CD4-positive, alpha-beta T cell (primary cell): Measurements from ENCODE around the gene ACBD6. TPM values are rescaled to one million over a fixed set of nuclear protein-coding genes. Genes with fewer than 3 reads are reported as not detected.

ENCODE experiments used
- ATAC-seq: fragments of 200-7000 bp; cut with Tn5 transposase; one replicate; pipeline ENCODE4 v1.10.0; 2022; ENCODE audit warnings: mild to moderate bottlenecking; ENCODE audit not compliant: poor library complexity
- CTCF ChIA-PET: fragments of 350-600 bp; sonication (Branson Sonifier 250); formaldehyde crosslinking; loops from one replicate; lab custom pipeline; 2021; ENCODE audit warnings: antibody characterized with exemption, inconsistent platforms; lab: Charles Lee
- POLR2A ChIA-PET: fragments of 350-600 bp; sonication (Branson Sonifier 250); formaldehyde crosslinking; loops from one replicate; lab custom pipeline; 2021; ENCODE audit warnings: antibody characterized with exemption, inconsistent platforms; lab: Charles Lee
- DNase-seq, 14 experiments: peaks; one replicate each; pipeline ENCODE4 v3.0.0-alpha.2; 2013 to 2020; ENCODE audit warnings: mixed read lengths in 2 of 14
- H3K27ac ChIP-seq, 2 donors: one replicate each; pipeline versions ENCODE4 v1.5.1 to v1.7.0; 2013; ENCODE audit warnings: low read length in 2 of 2, low read depth in 1 of 2, mild to moderate bottlenecking in 1 of 2
- H3K27me3 ChIP-seq, 2 experiments: 1 replicate in 1 of 2; 2 replicates in 1 of 2; pipeline versions ENCODE4 v1.6.1 to v1.7.0; 2013; ENCODE audit warnings: low read length in 2 of 2, control low read depth in 1 of 2, mild to moderate bottlenecking in 1 of 2, moderate library complexity in 1 of 2; ENCODE audit not compliant: insufficient read depth in 2 of 2, control insufficient read depth in 1 of 2
- H3K36me3 ChIP-seq: one replicate; pipeline ENCODE4 v1.6.1; 2013; ENCODE audit warnings: low read length, control low read depth; ENCODE audit not compliant: insufficient read depth
- H3K4me1 ChIP-seq: one replicate; pipeline ENCODE4 v1.6.1; 2013; ENCODE audit warnings: low read length, control low read depth; ENCODE audit not compliant: insufficient read depth
- H3K4me3 ChIP-seq: one replicate; pipeline ENCODE4 v1.5.1; 2013; ENCODE audit warnings: mild to moderate bottlenecking, low read length, moderate library complexity
- H3K9me3 ChIP-seq, 2 experiments: 1 replicate in 1 of 2; 2 replicates in 1 of 2; pipeline versions ENCODE4 v1.6.1 to v1.7.0; 2013; ENCODE audit warnings: low read length in 2 of 2, mild to moderate bottlenecking in 2 of 2, control low read depth in 1 of 2, moderate library complexity in 1 of 2; ENCODE audit not compliant: control insufficient read depth in 1 of 2, insufficient read depth in 1 of 2
- H3K27ac Mint-ChIP-seq: one replicate; pipeline ENCODE4 v1.8.0; 2020; ENCODE audit warnings: mixed read lengths
- H3K27me3 Mint-ChIP-seq: one replicate; pipeline ENCODE4 v1.8.0; 2021; ENCODE audit warnings: mixed read lengths
- H3K36me3 Mint-ChIP-seq: one replicate; pipeline ENCODE4 v1.8.0; 2021; ENCODE audit warnings: low read depth, mixed read lengths
- H3K4me1 Mint-ChIP-seq: one replicate; pipeline ENCODE4 v1.8.0; 2021; ENCODE audit warnings: low read depth, mixed read lengths
- H3K4me3 Mint-ChIP-seq: one replicate; pipeline ENCODE4 v1.8.0; 2020; ENCODE audit warnings: mild to moderate bottlenecking, mixed read lengths
- H3K9me3 Mint-ChIP-seq: one replicate; pipeline ENCODE4 v1.8.0; 2020; ENCODE audit warnings: mixed read lengths
- intact Hi-C, 2 experiments: fragments of 100-400 bp; cut with DNase I in 1 of 2; cut with micrococcal nuclease in 1 of 2; formaldehyde crosslinking; loops; one replicate each; pipeline versions ENCODE4 v1.15.1 to v1.9.0; 2023 to 2025; cut with DNase I, micrococcal nuclease
- total RNA-seq, 174 experiments: library from RNA in 2 of 174; stranded (reverse) in 2 of 174; gene quantifications; one replicate each; pipeline ENCODE4 v1.2.3 and lab custom pipeline; 2021 to 2026
- TF ChIP-seq, protein P1 (sequence below): fragments of 200-600 bp; IDR thresholded peaks from one replicate; pipeline ENCODE4 v1.8.0; 2022; ENCODE audit warnings: antibody characterized with exemption, mild to moderate bottlenecking

ACBD6 gene
- total RNA-seq, 2 experiments from 2014 or later: 28.2 to 28.8 TPM

DNA sequence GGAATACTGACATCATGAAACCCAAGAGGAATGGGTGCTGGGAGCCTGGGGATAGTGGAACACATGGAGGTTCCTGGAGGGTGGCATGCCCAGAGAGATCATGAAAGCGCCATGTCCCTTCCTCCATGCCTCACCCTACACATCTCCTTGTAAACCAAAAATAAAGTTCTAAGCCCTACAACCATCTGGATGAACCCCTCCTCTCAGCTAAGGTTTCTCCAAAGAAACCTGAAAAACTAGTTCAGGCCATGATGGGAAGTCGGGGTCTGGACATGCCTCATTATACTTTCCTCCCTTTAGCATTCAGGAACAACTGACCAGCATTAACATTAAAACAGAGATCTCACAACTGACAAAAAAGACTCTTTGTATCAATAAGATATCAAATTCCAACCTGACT, 68.5 kb downstream of the ACBD6 start:
- Histone ChIP-seq H3K4me3 (no peak overlapping the region), H3K9me3 (no peaks in the 10 kb centered on the region), H3K27ac (no peak overlapping the region), H3K27me3 (no peaks in the 10 kb centered on the region), H3K36me3 (peaks cover 11% of the 10 kb centered on the region), H3K4me1 (no peaks in the 10 kb centered on the region)
- Mint-ChIP-seq H3K4me1 (peaks cover 40% of the 10 kb centered on the region), H3K9me3 (no peaks in the 10 kb centered on the region), H3K36me3 (peaks cover 75% of the 10 kb centered on the region), H3K27ac (no peak overlapping the region), H3K27me3 (no peaks in the 10 kb centered on the region), H3K4me3 (no peak overlapping the region)
- DNase-seq (no peak), ATAC-seq (no peak)
- TF ChIP-seq, protein P1, sequence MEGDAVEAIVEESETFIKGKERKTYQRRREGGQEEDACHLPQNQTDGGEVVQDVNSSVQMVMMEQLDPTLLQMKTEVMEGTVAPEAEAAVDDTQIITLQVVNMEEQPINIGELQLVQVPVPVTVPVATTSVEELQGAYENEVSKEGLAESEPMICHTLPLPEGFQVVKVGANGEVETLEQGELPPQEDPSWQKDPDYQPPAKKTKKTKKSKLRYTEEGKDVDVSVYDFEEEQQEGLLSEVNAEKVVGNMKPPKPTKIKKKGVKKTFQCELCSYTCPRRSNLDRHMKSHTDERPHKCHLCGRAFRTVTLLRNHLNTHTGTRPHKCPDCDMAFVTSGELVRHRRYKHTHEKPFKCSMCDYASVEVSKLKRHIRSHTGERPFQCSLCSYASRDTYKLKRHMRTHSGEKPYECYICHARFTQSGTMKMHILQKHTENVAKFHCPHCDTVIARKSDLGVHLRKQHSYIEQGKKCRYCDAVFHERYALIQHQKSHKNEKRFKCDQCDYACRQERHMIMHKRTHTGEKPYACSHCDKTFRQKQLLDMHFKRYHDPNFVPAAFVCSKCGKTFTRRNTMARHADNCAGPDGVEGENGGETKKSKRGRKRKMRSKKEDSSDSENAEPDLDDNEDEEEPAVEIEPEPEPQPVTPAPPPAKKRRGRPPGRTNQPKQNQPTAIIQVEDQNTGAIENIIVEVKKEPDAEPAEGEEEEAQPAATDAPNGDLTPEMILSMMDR: no peak
- intact Hi-C loops: no loop called here
- ChIA-PET POLR2A (no interaction called here), CTCF (no interaction called here)

DNA sequence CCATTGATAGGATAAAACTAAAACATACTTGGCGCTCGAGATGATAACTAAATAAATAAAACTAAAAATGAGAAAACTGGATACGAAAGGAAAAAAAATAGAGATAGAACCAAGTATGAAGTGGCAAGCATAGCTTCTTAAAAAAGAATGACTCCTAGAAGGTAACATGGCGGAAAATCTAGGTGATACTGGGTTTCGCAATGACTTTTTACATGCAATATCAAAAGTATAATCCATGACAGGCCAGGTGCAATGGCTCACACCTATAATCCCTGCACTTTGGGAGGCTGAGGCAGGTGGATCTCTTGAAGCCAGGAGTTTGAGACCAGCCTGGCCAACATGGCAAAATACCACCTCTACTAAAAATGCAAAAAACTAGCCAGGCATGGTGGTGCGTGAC, 70.7 kb downstream of the ACBD6 start:
- Mint-ChIP-seq H3K27me3 (no peaks in the 10 kb centered on the region), H3K4me3 (no peak overlapping the region), H3K9me3 (no peaks in the 10 kb centered on the region), H3K27ac (no peak overlapping the region), H3K4me1 (peaks cover 42% of the 10 kb centered on the region), H3K36me3 (peaks cover 66% of the 10 kb centered on the region)
- H3K4me1 ChIP-seq: no peaks in the 10 kb centered on the region
- no peaks in the 10 kb centered on the region for H3K27me3 ChIP-seq
- ChIA-PET CTCF (no interaction called here), POLR2A (no interaction called here)
- TF ChIP-seq, protein P1: no peak
- H3K9me3 ChIP-seq: no peaks in the 10 kb centered on the region
- H3K27ac ChIP-seq: no peak overlapping the region
- ATAC-seq (no peak), DNase-seq (no peak)
- H3K36me3 ChIP-seq: peaks cover 6% of the 10 kb centered on the region
- intact Hi-C loops: no loop called here
- H3K4me3 ChIP-seq: no peak overlapping the region

DNA sequence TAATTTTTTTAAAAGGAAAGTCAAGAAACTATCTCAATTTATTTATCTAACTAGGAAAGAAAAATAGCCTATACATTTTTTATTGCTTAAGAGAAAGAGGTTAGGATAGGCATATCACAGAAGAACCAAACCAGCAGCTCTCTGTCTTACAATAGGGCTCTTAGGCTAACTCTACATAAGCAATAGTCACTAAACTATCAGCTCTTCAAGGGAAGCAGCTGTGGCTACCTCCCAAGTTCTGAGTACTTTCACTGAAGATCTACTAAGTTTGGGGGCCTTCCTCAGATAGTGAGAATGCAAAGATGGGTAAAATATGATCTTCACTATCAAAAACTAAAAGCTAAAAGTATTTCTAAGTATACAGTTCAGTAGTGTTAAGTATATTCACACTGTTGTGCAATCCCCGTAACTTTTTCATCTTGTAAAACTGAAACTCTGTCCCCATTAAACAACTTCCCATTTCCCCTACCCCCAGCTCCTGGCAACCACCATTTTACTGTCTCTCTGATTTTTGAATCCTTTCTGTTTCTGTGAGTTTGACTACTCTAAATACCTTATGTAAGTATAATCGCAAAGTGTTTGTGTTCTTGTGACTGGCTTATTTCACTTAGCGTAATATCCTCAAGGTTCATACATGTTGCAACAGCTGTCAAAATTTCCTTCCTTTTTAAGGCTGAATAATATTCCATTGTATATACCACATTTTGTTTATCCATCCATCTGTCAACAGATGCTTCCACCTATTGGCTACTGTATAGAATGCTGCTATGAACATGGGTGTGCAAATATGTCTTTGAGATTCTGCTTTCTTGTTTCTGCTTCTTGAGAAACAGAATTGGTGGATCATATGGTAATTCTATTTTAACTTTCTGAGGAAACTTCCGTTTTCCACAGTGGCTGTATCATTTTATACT, 73.3 kb downstream of the ACBD6 start:
- H3K4me1 ChIP-seq: no peaks in the 10 kb centered on the region
- H3K27ac ChIP-seq: no peak overlapping the region
- H3K4me3 ChIP-seq: no peak overlapping the region
- H3K36me3 Mint-ChIP-seq: peaks cover 65% of the 10 kb centered on the region
- H3K4me3 Mint-ChIP-seq: no peak overlapping the region
- H3K27ac Mint-ChIP-seq: no peak overlapping the region
- H3K9me3 Mint-ChIP-seq: no peaks in the 10 kb centered on the region
- no peaks in the 10 kb centered on the region for H3K27me3 ChIP-seq
- H3K27me3 Mint-ChIP-seq: no peaks in the 10 kb centered on the region
- CTCF ChIA-PET: interaction anchor here (0.6 kb wide), 1 partner anchor 53 kb away, joined by 3 read pairs; no protein-coding TSS in a partner anchor
- no peak for ATAC-seq
- TF ChIP-seq, protein P1: no peak
- H3K9me3 ChIP-seq: no peaks in the 10 kb centered on the region
- peaks cover 6% of the 10 kb centered on the region for H3K36me3 ChIP-seq
- peaks cover 43% of the 10 kb centered on the region for H3K4me1 Mint-ChIP-seq
- POLR2A ChIA-PET: no interaction called here
- DNase-seq: peak in 2 of 14 experiments; percentile 6 to 7
- intact Hi-C loops: no loop called here
